NCI-H345 (cell line): Measurements from ENCODE around the gene MRPS18B.

Experiments used
- DNase-seq: peaks from one replicate; lab custom pipeline; 2025; lab: John Stamatoyannopoulos, UW

MRPS18B gene

GRCh38 chr6:30603961-30604360, 13.7 kb upstream of the MRPS18B start:
- DNase-seq, result no peak

- DNase-seq, result no peak
These were observed 7.6 kb upstream of the MRPS18B start for GRCh38 chr6:30610065-30610464.

DNA sequence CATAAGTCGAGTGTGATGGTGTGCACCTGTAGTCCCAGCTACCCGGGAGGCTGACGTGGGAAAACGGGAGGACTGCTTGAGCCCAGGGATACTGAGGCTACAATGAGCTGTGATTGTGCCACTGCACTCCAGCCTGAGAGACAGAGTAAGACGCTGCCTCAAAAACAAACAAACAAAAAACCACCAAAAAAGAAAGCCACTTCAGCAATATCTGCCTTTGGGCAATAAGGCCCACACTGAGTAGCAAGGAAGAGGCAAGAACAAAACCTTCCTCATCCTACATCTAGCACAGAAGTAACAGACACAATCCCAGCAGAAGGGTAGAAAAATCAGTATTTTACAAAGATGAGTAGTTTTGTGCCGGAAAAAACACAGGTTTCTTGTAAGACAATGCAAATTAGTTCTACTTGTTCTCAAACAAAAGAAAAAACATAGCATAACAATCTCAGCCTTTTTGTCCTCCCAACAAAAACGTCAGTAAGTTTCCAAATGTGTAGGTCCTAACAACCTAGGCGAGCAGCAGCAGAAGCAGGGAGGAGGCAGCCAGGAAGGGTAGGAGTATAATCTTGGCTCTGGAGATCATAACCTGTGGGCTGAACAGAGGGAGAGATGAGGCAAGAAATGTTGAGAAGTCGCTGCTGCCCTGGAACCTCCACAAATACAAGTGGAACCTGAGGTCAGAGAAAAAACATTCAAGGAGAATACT, 6.3 kb upstream of the MRPS18B start:
- DNase-seq, result no peak

- DNase-seq, result no peak
These were observed 5.8 kb upstream of the MRPS18B start for GRCh38 chr6:30611856-30612194.

- no peak for DNase-seq
These were observed 5.4 kb upstream of the MRPS18B start for GRCh38 chr6:30612213-30612612.

- DNase-seq, result no peak
These were observed 4.9 kb upstream of the MRPS18B start for GRCh38 chr6:30612687-30613248.

DNA sequence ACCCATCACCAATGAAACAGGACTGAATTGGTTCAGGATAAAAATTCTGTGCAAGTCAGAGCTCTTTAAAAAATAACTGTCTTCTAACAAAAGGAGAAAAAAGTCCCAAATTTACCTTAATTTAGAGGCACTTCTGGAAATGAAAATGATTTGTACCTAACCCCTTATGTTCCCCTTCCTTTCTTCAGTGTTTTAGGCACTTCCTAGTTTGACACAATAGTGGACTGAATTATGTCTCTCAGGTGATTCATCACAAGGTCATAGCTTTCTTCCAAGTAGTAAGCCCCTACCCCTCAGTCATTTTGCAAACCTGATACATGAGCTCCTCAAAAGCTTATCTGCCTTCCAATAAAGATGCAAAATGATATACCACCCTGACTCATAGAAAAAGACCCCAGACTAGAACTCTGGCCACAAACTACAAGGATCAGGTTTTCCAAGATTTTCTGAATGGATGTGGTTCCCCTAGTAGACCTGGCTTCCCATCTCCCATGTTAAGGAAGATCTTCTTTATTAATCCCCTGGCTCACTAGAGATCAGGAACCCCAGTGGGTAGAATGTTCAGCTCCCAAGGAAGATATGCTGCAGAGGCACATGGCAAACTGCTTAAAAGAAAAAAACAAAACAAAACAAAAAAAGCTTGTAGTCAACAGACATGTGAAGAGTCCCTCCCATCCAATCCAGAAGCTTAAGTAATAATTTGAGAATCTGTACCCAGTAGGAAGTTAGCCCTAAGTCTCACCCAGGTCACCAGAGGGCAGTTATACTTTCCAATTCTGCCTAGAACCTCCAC, 4.2 kb upstream of the MRPS18B start:
- no peak for DNase-seq

GRCh38 chr6:30614044-30614842, 3.4 kb upstream of the MRPS18B start:
- no peak for DNase-seq

DNA sequence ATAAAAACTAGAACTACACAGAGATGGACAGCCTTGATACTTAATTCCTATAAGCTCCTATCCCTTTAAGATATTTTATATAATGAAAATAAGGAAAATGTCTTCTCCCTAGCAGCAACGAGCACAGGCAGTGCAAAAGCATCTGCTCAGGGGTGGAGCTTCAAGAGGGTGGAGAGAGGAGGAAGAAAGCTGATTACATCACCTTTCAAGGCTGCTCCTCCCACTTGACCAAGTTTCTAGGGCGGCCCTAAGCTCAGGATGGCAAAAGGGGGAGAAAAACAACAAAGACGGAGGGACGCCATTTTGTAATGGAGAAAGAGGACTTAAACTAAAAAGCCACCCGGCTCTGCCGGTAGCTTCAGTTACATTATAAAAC, 2.8 kb upstream of the MRPS18B start:
- peak; percentile 97 for DNase-seq

- DNase-seq, result peak; percentile 48
These were observed 2.3 kb upstream of the MRPS18B start for GRCh38 chr6:30615219-30615957.

DNA sequence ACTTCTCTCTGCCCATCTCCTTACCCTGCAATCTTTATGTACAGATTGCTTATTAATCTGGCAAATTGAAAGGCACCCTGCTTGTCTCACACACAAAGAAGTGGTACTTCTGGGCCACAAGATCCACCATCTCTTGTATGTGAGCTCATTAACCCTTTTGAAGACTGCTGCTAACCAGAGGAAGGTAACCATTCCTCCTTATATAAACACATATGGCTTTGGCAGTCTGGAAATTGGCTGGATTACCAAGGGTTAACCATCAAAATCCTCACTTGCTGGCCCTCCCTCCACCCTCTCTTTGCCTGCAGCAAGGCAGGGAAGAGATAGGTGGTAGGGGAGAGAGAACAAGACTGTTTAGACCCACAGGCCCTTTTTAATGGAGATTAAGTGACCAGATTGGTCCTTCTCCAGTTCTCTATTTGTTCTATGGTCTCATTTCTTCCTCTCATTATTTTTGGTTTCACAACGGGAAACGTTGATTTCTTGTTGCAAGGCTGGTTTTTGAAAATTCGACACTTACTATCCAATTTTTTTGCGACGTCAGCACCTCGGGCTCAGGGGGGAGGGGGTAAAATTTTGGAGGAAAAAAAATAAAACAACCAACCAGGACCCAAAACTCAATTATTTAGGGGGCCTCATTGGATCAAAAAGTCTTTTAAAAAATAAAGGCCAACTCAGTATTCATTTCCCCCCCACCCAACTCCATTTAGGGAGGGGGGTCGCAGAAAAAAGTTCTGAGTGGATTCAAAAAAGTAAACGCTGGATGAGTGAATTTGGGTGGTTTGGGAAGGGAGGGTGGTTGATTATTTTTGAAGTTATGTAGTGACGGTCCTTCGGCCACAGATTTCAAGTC, 1.5 kb upstream of the MRPS18B start:
- peak; percentile 46 for DNase-seq

DNA sequence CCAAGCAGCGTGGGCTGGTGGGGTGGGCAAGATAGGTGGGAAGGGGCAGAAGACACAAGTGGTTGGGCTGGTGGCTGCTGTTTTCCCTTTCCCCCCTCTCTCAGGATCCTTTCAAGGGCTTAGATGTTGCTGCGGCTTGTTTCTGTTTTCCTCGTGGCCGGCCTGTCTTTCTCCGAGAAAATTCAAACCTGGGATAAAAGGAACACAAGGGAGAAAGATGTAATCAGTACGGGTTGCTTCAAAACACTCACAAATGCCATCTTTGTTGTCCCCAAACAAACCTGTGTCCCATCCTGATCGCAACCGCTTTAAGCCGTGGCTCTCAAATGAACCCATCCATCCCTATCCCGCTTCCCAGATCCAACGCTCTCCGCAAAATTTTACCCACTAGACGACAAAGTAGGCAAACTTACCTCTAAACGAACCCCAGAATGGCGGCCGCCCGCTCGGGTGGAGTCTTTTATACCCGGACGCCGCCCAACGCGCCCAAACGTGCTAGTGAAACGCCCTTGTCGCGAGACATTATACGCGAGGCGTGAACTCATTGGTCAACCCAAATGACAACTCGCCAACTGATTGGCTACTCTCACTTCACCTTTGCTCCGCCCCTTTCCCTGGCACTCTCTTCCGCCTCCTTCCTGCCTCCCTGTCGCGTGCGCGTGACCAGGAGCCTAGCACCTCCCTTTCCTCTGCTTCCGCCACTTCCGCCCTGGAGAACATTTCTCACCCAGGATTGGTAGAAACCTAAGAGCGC, 652 bp upstream of the MRPS18B start, which contains the start of gene PPP1R10:
Gene PPP1R10, minus strand, starts transcription at position 433 of the 754 bp plus-strand sequence. CDS start 7,299 bp downstream, outside the sequence.
- peak; percentile 100 for DNase-seq

- no peak for DNase-seq
These were observed 694 bp downstream of the MRPS18B start for GRCh38 chr6:30618270-30618797.

DNA sequence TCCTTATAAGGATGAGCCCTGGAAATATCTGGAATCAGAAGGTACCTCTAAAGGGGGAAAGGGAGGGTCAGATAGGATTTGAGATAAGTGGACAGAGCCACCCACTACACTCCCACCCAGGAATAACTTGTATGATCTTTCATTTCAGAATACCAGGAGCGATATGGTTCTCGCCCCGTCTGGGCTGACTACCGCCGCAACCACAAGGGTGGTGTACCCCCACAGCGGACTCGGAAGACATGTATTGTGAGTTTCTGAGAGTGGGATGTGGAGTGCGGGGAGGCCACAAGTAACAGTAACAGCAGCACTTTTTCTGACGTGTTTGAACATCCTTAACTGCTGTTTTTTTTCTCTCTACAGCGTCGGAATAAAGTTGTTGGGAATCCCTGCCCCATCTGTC, 1.9 kb downstream of the MRPS18B start:
- no peak for DNase-seq

DNA sequence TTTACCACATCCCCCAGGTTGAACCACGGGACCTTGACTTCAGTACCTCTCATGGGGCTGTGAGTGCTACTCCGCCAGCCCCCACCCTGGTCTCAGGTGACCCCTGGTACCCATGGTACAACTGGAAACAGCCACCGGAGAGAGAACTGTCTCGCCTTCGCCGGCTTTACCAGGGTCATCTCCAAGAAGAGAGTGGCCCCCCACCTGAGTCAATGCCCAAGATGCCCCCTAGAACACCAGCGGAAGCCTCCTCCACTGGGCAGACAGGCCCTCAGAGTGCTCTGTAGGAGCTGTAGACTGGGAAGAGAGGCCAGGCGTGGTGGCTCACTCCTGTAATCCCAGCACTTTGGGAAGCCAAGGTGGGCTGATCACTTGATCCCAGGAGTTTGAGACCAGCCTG, 7.9 kb downstream of the MRPS18B start:
- no peak for DNase-seq

DNA sequence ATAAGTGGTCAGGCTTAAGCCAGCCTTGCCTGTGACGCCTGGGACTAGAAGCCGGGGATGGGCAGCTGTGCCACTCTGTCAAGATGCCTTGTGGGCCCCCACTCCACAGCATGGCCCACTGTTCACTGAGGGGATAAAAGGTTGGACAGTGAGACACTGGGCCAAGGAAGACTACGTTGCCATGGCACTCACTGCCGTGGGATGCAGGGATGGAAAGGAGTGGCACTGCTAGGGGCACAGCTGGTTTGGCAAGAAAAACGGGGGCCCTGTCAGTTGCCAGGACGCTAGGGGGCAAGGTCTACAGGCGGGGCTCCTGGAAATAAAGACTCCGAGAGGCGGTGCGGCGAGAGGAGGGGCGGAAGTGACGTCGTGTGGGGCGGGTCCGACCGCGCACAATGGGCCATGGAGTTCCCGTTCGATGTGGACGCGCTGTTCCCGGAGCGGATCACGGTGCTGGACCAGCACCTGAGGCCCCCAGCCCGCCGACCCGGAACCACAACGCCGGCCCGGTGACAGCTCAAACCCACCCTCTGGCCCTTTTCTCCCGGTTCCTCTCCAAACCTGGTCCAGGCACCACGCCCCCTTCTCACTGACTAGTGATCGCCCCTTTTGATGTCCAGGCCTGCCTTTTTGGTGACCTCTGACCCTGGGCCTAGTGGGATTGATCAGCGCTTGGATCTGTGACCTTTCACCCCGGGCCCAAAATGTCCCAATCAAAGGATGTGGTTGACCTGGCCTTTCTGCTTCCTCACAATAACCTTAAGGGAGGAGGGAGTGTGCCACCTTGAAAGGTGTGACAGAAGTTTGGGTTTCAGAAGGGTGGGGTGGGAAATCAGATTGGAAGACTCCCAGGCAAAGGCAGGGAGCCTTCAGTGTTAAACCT, 9.1 kb downstream of the MRPS18B start, which contains the start of gene ATAT1:
Gene ATAT1, plus strand, starts transcription at position 391 of the 883 bp plus-strand sequence.
- peak; percentile 86 for DNase-seq

DNA sequence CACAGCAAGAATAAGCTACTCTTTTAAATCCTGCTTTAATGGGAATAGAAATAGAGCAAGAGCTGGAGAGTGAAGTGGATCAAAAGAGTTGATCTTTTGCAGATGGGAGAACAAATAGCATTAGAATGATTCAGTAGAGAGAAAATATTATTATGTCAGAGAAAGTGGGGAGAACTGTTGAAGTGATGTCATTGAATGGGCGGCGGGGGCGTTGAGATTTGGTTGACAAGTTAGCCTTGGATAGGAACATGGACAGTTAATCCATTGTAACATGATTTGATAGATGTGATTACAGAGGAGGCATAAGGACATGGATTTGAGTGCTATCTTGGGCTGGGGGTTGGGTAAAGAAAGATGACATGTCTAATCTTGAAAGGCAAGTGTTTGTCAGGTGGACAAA, 18.2 kb downstream of the MRPS18B start:
- DNase-seq, result no peak

DNA sequence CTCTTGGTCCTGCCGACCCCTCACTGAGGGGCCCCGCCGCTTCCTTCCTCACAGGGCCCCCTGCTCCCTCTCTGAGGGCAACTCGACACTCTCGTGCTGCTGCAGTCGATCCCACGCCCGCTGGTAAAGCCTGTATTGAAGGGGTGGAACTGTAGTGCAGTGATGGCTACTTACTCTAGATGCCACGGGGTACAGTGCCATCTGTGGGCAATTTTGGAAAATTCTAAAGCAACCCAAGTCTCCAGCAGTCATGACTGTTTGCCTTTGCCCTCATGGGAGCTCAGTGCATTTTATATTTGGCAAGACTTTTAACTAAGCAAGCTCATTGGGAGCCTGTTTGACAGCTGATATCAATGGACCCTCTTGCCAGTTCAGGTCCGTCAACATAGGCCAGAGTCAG, 22.8 kb downstream of the MRPS18B start:
- DNase-seq, result no peak

GRCh38 chr6:30641048-30641447, 23.4 kb downstream of the MRPS18B start:
- DNase-seq, result no peak
